Endothelial cell (in vitro differentiated cells): Measurements from ENCODE around the gene WBP1L. TPM values are rescaled to one million over a fixed set of nuclear protein-coding genes. Genes with fewer than 3 reads are reported as not detected.
"Not testable (repeated sequence)": the region's sequence is repeated elsewhere in the genome, so short reads cannot be mapped to it uniquely, and the experiment has no call there.

Experiments used
- DNase-seq: peaks from one replicate; pipeline ENCODE4 v3.0.0; 2021; ENCODE audit warnings: low spot score
- H3K27ac Mint-ChIP-seq: one replicate; pipeline ENCODE4 v1.8.0; 2021; ENCODE audit warnings: mixed read lengths, inconsistent platforms; ENCODE audit not compliant: unreplicated experiment
- H3K27me3 Mint-ChIP-seq: one replicate; pipeline ENCODE4 v1.8.0; 2021; ENCODE audit warnings: mild to moderate bottlenecking, moderate library complexity, mixed read lengths, inconsistent platforms; ENCODE audit not compliant: unreplicated experiment
- H3K36me3 Mint-ChIP-seq: one replicate; pipeline ENCODE4 v1.8.0; 2021; ENCODE audit warnings: mild to moderate bottlenecking, low read depth, mixed read lengths, inconsistent platforms; ENCODE audit not compliant: unreplicated experiment
- H3K4me1 Mint-ChIP-seq: one replicate; pipeline ENCODE4 v1.8.0; 2021; ENCODE audit warnings: mild to moderate bottlenecking, mixed read lengths, inconsistent platforms; ENCODE audit not compliant: unreplicated experiment
- H3K4me3 Mint-ChIP-seq: one replicate; pipeline ENCODE4 v1.8.0; 2021; ENCODE audit warnings: mild to moderate bottlenecking, mixed read lengths, inconsistent platforms; ENCODE audit not compliant: unreplicated experiment
- H3K9me3 Mint-ChIP-seq: one replicate; pipeline ENCODE4 v1.8.0; 2021; ENCODE audit warnings: mixed read lengths, inconsistent platforms; ENCODE audit not compliant: unreplicated experiment
- CTCF ChIP-seq: fragments of 200-600 bp; sonication (generic); IDR thresholded peaks from one replicate; pipeline ENCODE4 v1.5.0; 2021; ENCODE audit warnings: antibody characterized with exemption; ENCODE audit not compliant: unreplicated experiment
- total RNA-seq: library from RNA; stranded (reverse); fragmentation: NEBNext Ultra II Directional; extraction: Animal tissue kit (Norgen Biotek cat#: 25700); gene quantifications from one replicate; pipeline ENCODE4 v1.2.1, GENCODE V29; 2021; ENCODE audit not compliant: unreplicated experiment

WBP1L gene
- total RNA-seq, 1 donor from 2014 or later: 49.4 TPM

- no peak overlapping the region for H3K4me3 Mint-ChIP-seq
- H3K4me1 Mint-ChIP-seq: no peaks in the 10 kb centered on the region
- H3K36me3 Mint-ChIP-seq: no peaks in the 10 kb centered on the region
- no peak for DNase-seq
- H3K27me3 Mint-ChIP-seq: peaks cover 4% of the 10 kb centered on the region
- no peaks in the 10 kb centered on the region for H3K9me3 Mint-ChIP-seq
- no peak overlapping the region for H3K27ac Mint-ChIP-seq
- TF ChIP-seq CTCF: no peak
Measured at GRCh38 chr10:102832248-102832647, 88.5 kb downstream of the WBP1L start.

- no peak for TF ChIP-seq CTCF
- Mint-ChIP-seq H3K36me3 (peaks cover 3% of the 10 kb centered on the region), H3K27me3 (peaks cover 4% of the 10 kb centered on the region), H3K4me1 (no peaks in the 10 kb centered on the region), H3K9me3 (no peaks in the 10 kb centered on the region), H3K27ac (no peak overlapping the region), H3K4me3 (no peak overlapping the region)
- no peak for DNase-seq
Measured at GRCh38 chr10:102832987-102833386, 89.2 kb downstream of the WBP1L start.

GRCh38 chr10:102834143-102834542 is 90.4 kb downstream of the WBP1L start:
- TF ChIP-seq CTCF: no peak
- H3K27me3 Mint-ChIP-seq: peaks cover 4% of the 10 kb centered on the region
- no peaks in the 10 kb centered on the region for H3K4me1 Mint-ChIP-seq
- no peak for DNase-seq
- peaks cover 5% of the 10 kb centered on the region for H3K36me3 Mint-ChIP-seq
- H3K4me3 Mint-ChIP-seq: no peak overlapping the region
- H3K27ac Mint-ChIP-seq: no peak overlapping the region
- no peaks in the 10 kb centered on the region for H3K9me3 Mint-ChIP-seq

- H3K4me1 Mint-ChIP-seq: no peaks in the 10 kb centered on the region
- H3K27ac Mint-ChIP-seq: no peak overlapping the region
- DNase-seq: peak; percentile 80
- H3K4me3 Mint-ChIP-seq: no peak overlapping the region
- peak; percentile 65 for TF ChIP-seq CTCF
- peaks cover 4% of the 10 kb centered on the region for H3K27me3 Mint-ChIP-seq
- peaks cover 5% of the 10 kb centered on the region for H3K36me3 Mint-ChIP-seq
- no peaks in the 10 kb centered on the region for H3K9me3 Mint-ChIP-seq
Measured at GRCh38 chr10:102835007-102835482, 91.3 kb downstream of the WBP1L start.

- Mint-ChIP-seq H3K4me1 (no peaks in the 10 kb centered on the region), H3K4me3 (no peak within 1 kb of the TSS), H3K27ac (no peak within 1 kb of the TSS), H3K27me3 (peaks cover 2% of the 10 kb centered on the region), H3K9me3 (no peaks in the 10 kb centered on the region), H3K36me3 (peaks cover 5% of the 10 kb centered on the region)
- TF ChIP-seq CTCF: no peak
- no peak for DNase-seq
Measured at GRCh38 chr10:102837230-102837721, 93.5 kb downstream of the WBP1L start, which contains the start of gene CYP17A1. Gene CYP17A1 (minus strand): TSS chr10:102837413. CDS start chr10:102837361, 52 bp downstream.

GRCh38 chr10:102838276-102838927 is 94.7 kb downstream of the WBP1L start:
- not testable (repeated sequence) for DNase-seq, H3K4me1 Mint-ChIP-seq, H3K27me3 Mint-ChIP-seq, H3K27ac Mint-ChIP-seq, H3K36me3 Mint-ChIP-seq, H3K9me3 Mint-ChIP-seq, H3K4me3 Mint-ChIP-seq
